Heart right ventricle (tissue), 16 donors: ENCODE data around the gene CRYL1. TPM values are rescaled to one million over a fixed set of nuclear protein-coding genes. Genes with fewer than 3 reads are reported as not detected.

Experiments
- ATAC-seq, 8 donors: fragments of 200-7000 bp; cut with Tn5 transposase; one replicate each; pipeline ENCODE4 v1.9.1; 2020; ENCODE audit warnings: mild to moderate bottlenecking in 8 of 8, moderate library complexity in 8 of 8, moderate number of reproducible peaks in 1 of 8
- DNase-seq, 2 donors: peaks; one replicate each; pipeline ENCODE4 v3.0.0-alpha.2; 2020
- H3K27ac ChIP-seq, 10 donors: fragments of 200-600 bp; sonication (generic) in 2 of 10; one replicate each; pipeline versions ENCODE4 v1.5.0 to v1.8.0; 2020 to 2022; ENCODE audit warnings: mild to moderate bottlenecking in 3 of 10
- H3K27me3 ChIP-seq, 7 donors: fragments of 200-600 bp; one replicate each; pipeline ENCODE4 v1.8.0; 2021 to 2022; ENCODE audit warnings: mild to moderate bottlenecking in 2 of 7
- H3K36me3 ChIP-seq, 9 donors: fragments of 200-600 bp; sonication (generic) in 1 of 9; one replicate each; pipeline versions ENCODE4 v1.5.0 to v1.8.0; 2020 to 2022; ENCODE audit warnings: mild to moderate bottlenecking in 2 of 9
- H3K4me1 ChIP-seq, 9 donors: fragments of 200-600 bp; sonication (generic) in 1 of 9; one replicate each; pipeline versions ENCODE4 v1.5.0 to v1.8.0; 2020 to 2022; ENCODE audit warnings: mild to moderate bottlenecking in 4 of 9
- H3K4me3 ChIP-seq, 10 donors: fragments of 200-600 bp; sonication (generic) in 2 of 10; one replicate each; pipeline versions ENCODE4 v1.5.0 to v1.8.0; 2020 to 2022; ENCODE audit warnings: mild to moderate bottlenecking in 7 of 10, moderate library complexity in 2 of 10
- H3K9me3 ChIP-seq, 11 donors: fragments of 200-600 bp in 10 of 11; sonication (generic) in 2 of 11; one replicate each; pipeline versions ENCODE4 v1.5.0 to v1.8.0; 2013 to 2022; ENCODE audit warnings: mild to moderate bottlenecking in 2 of 11, control low read depth in 1 of 11, moderate library complexity in 1 of 11
- CTCF ChIP-seq, 9 donors: fragments of 200-600 bp; sonication (generic) in 2 of 9; IDR thresholded peaks; one replicate each; pipeline versions ENCODE4 v1.5.0 to v1.8.0; 2021 to 2022; ENCODE audit warnings: antibody characterized with exemption in 9 of 9, mild to moderate bottlenecking in 5 of 9, moderate library complexity in 1 of 9
- WGBS, 2 donors: extraction: QIAGEN DNeasy Blood & Tissue Kit; methylation state at CpG; one replicate each; pipeline ENCODE4 v1.1.7; 2013; ENCODE audit warnings: inconsistent platforms in 1 of 2; 5-methylcytosine and 5-hydroxymethylcytosine counted together
- intact Hi-C, 10 donors: fragments of 100-400 bp; cut with DNase I; formaldehyde crosslinking; loops; one replicate each; pipeline versions ENCODE4 v1.11.1 to v1.14.2; 2022
- polyA plus RNA-seq, 2 donors: library from polyadenylated mRNA; stranded (reverse); fragments of 200-250 nt; gene quantifications; one replicate each; pipeline ENCODE4 v1.2.3, GENCODE V29; 2013
- total RNA-seq, 10 donors: library from RNA; stranded (reverse); fragmentation: NEBNext Ultra II Directional in 3 of 10; extraction: Animal tissue kit (Norgen Biotek cat#: 25700) in 3 of 10; gene quantifications; one replicate each; pipeline versions ENCODE4 v1.2.1 to v1.2.4, GENCODE V29; 2021 to 2023
- donor health status: Arrhythmogenic right ventricular cardiomyopathy.
- donor health status: ischemic (EF 13 %, LVEDD 7.1; RV severe dilation, severe dysfunction).
- donor health status: healthy with polysubstance abuse.
- donor health status: DM: no; HTN: yes; CAD: no.
- donor health status: DM: no; HTN: no; CAD: no.
- donor health status: ischemic (EF 25% LVEDD 6.9; RV normal size, moderate dysfunction).
- donor health status: ischemic (EF 25% LVEDD 5.7; RV mildly dilated, moderate dysfunction).
- donor health status: healthy.
- donor health status: DM: yes; HTN: yes; CAD: no.
- donor health status: Ischemic cardiomyopathy.
- donor health status: ischemic (EF 35%, LVEDD 5.7; RV mildly dilated, moderate dysfunction).
- donor health status: nonischemic (EF 11% LVEDD 7.7; RV severe dilation, severe dysfunction).
- donor health status: DM: yes; HTN: yes; CAD: no.
- donor health status: PGD.
- donor health status: ischemic (EF 29% LVEDD 5.4; RV normal size, mild dysfunction).
- donor health status: nonischemic (EF 23%, LVEDD 6.1; RV moderate dilation, normal function).

Gene CRYL1
- total and polyA plus RNA-seq, 12 donors, result 10.1 to 27.3 (median 23.2) TPM

DNA sequence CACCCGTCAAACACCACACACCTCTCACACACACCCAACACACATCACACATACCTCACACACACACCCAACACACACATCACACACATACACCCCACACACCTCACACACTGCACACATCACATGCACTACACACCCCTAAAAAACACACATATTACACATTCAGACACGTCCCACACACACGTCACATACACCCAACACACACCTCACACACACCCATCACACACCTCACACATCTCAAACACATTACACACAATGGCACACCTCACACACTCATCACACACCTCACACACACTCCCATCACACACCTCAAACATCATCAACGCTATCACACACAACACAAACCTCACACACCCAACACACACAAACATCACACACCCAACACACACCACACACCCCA is 133.1 kb downstream of the CRYL1 start:
- ATAC-seq, result no peak
- H3K9me3 ChIP-seq, result no peaks in the 10 kb centered on the region
- intact Hi-C loops, result no loop called here
- no peaks in the 10 kb centered on the region for H3K36me3 ChIP-seq
- WGBS, 2 donors, result 98 to 99% methylated on average over 4 of the region's 4 CpGs
- H3K4me1 ChIP-seq, result peaks cover 0 to 10% (median 0%) of the 10 kb centered on the region in 9 donors
- no peak overlapping the region for H3K4me3 ChIP-seq
- no peaks in the 10 kb centered on the region for H3K27me3 ChIP-seq
- H3K27ac ChIP-seq, result no peak overlapping the region
- no peak for DNase-seq
- no peak for TF ChIP-seq CTCF (IDR thresholded peaks at IDR 0.05)

DNA sequence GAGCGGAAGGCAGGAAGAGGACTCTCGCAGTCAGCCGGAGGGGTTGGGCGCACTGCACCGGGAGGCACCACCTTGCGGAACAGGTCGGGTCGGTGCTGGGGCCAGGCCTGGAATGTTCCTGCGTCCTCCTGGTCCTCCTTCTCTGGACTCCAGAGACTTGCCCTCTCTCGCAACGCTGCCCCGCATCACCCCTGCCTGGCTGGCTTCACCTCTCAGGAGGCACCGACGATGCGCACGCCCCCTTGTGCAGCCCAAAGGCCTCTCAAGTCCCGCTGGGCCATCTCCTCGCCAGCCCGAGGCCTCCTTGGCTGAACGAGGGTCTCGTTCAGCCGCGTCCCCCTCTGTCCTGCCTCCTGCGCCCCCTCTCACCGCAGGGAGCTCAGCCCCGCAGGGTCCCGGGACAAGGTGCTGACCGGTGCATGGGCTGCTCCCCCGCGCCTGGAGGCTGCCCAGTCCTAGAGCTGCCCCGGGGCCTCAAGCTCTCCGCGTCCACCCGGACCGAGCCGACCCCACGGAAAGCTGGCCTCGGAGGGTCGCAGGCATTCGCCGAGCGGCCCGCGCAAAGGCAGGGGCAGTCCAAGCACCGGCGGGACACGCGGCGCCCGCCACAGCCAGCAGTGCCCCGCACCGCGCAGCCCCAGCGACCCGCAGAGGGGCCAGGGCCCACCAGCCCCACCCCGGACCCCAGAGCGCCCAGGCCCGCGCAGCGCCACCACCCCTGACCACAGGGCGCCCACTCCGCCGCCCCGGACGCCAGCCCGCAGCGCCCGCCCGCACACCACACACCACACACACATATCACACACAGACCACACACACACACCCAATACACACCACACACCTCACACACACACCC is 133.8 kb downstream of the CRYL1 start:
- WGBS, 2 donors, result 96 to 97% methylated on average over 39 to 65 of the region's 69 CpGs
- DNase-seq (no peak), ATAC-seq (no peak)
- Histone ChIP-seq H3K4me1 (peaks cover 0 to 12% (median 0%) of the 10 kb centered on the region in 9 donors), H3K9me3 (no peaks in the 10 kb centered on the region), H3K27ac (no peak overlapping the region), H3K36me3 (no peaks in the 10 kb centered on the region), H3K27me3 (no peaks in the 10 kb centered on the region), H3K4me3 (no peak overlapping the region)
- TF ChIP-seq CTCF (IDR thresholded peaks at IDR 0.05), result no peak
- intact Hi-C loops, result no loop called here

DNA sequence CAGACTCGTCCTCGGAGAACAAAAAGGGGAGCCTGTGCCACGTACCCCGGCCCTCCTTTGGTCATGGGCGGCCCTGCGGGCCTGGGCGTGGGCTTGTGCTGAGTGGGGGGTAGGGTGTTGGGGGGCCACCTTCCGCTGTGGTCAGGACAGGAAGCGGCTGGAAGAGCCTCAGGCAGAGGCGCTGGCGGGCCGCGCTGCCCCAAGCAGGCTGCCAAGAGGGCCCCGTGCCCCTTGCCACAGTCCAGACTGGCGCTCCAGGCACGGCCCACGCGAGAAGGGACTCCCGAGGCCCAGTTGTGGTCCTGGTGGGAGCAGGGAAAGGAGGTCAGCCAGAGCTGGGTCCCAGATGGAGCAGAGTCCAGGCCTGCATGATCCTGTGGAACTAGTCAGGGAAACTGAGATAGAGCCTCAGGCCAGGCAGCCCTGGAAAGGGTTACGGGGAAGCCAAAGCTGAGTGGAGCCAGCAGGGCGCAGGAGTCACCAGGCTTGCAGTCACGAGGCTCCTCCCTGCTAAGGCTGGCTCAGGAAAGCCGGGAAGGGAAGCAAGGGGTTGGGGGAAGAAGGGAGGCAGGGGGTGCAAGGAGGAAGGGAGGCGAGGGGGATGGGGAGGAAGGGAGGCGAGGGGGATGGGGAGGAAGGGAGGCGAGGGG is 135.0 kb downstream of the CRYL1 start:
- H3K27me3 ChIP-seq, result no peaks in the 10 kb centered on the region
- WGBS, 2 donors, result 86% methylated on average over 26 of the region's 26 CpGs
- H3K36me3 ChIP-seq, result no peaks in the 10 kb centered on the region
- DNase-seq (no peak), ATAC-seq (peak in 1 of 8 donors; percentile 25)
- intact Hi-C loops, result no loop called here
- no peak overlapping the region for H3K27ac ChIP-seq
- TF ChIP-seq CTCF (IDR thresholded peaks at IDR 0.05), result no peak
- H3K4me1 ChIP-seq, result peaks cover 0 to 12% (median 0%) of the 10 kb centered on the region in 9 donors
- H3K4me3 ChIP-seq, result no peak overlapping the region
- H3K9me3 ChIP-seq, result no peaks in the 10 kb centered on the region

DNA sequence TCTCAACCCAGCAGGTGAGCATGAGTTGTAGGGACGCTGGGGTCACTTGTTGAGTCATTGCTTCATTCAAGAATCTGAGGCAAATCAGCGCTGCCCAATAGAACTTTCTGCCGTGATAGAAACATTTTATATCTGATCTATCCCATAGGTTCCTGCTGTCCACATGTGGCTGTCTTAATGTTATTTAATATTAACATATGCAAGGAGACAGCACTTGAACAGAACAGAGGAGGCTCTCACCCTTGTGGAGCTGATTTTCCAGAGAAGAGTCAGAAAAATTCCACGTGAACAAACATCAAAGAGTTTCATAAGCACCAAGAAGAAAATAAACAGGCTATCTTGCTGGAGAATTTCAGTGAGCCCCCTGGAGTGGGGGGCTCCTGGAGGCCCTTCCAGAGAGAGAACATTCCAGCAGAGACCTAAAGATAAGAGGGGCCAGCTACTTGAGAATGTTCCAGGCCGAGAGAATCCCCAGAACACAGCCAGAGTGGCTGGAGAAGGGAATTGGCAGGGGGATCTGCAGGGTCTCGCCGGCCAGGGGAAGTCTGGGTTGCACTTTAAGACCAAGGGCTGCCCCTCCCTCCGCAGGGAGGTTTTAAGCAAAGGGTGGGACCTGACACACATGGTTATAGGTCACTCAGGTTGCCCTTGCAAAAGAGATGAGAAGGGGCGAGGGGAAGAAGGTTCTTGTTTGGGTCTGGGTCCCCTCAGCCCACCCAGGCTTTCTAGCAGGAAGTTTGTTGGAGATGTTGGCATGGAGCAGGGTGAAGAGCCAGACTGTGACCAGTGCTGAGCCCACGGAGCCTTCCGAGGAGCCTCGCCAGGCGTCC is 135.7 kb downstream of the CRYL1 start:
- DNase-seq (no peak), ATAC-seq (no peak)
- intact Hi-C loops, result no loop called here
- WGBS, 2 donors, result 74 to 84% methylated on average over 13 of the region's 13 CpGs
- H3K36me3 ChIP-seq, result no peaks in the 10 kb centered on the region
- H3K4me1 ChIP-seq, result peaks cover 0 to 12% (median 0%) of the 10 kb centered on the region in 9 donors
- no peaks in the 10 kb centered on the region for H3K9me3 ChIP-seq
- no peak overlapping the region for H3K4me3 ChIP-seq
- H3K27me3 ChIP-seq, result no peaks in the 10 kb centered on the region
- TF ChIP-seq CTCF (IDR thresholded peaks at IDR 0.05), result no peak
- no peak overlapping the region for H3K27ac ChIP-seq
